ENCODE measurements around the gene PAGE2B. TPM values are rescaled to one million over a fixed set of nuclear protein-coding genes. Genes with fewer than 3 reads are reported as not detected.

The PAGE2B gene, protein sequence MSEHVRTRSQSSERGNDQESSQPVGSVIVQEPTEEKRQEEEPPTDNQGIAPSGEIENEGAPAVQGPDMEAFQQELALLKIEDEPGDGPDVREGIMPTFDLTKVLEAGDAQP
- total RNA-seq, result not detected
- 1 to 10 TPM in 1 of 3 donors, not detected in 2; 3.7 TPM for polyA plus RNA-seq
- long read RNA-seq, donor 1, result 0 reads
- long read RNA-seq, donor 2, result 0 reads
- long read RNA-seq, donor 3, result 0 reads
- long read RNA-seq, donor 4, result 0 reads
- long read RNA-seq, donor 5, result 0 reads
- long read RNA-seq, donor 6, result 0 reads
- long read RNA-seq, donor 7, result 0 reads
- long read RNA-seq, donor 8, result 0 reads
- long read RNA-seq, donor 9, result 0 reads
- long read RNA-seq, donor 10, result 0 reads

DNA sequence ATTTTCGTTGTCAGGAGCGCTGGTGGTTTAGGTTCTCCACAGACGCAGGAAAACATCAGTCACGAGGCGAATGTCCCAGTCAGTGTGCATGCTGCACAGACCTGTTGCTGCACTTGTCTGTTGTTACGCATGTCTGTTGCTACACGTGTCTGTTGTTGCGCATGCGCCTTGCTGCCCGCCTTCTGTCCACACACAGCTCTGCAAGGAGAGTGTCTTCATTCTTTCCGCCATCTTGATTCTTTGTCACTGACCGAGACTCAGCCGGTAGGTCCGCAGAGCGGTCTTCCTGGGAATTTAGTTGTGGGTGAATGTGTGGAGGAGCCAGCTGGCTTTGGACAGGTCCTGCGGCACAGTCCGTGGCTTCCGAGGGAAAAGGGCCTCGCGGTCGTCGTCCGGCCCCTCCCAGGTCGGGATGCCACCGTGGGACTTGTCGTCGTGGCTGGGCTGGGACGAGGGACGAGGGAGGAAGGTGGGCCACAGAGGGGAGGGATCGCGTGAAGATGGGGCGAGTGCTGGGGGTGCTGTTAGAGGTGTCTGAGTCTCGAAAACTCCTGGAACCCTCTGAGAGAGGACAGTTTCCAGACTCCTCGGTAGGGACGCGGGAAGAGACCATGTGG, at the start of gene PAGE2B:
Gene PAGE2B, plus strand, starts transcription at position 180 of the 617 bp plus-strand sequence. CDS start 1,012 bp downstream, outside the sequence.
- H3K27me3 ChIP-seq, result peaks cover 0 to 4% (median 0%) of the 10 kb centered on the region in 3 donors
- no peak for DNase-seq
- no peaks in the 10 kb centered on the region for H3K4me1 ChIP-seq
- H3K36me3 ChIP-seq, result no peaks in the 10 kb centered on the region
- H3K9me3 ChIP-seq, result no peaks in the 10 kb centered on the region
- no peak for TF ChIP-seq POLR2AphosphoS5 (IDR thresholded peaks at IDR 0.05)
- TF ChIP-seq EP300 (IDR thresholded peaks at IDR 0.05), result no peak
- TF ChIP-seq CTCF (IDR thresholded peaks at IDR 0.05), result no peak
- TF ChIP-seq POLR2A (IDR thresholded peaks at IDR 0.05), result no peak
- no peak within 1 kb of the TSS for H3K4me3 ChIP-seq
- no peak within 1 kb of the TSS for H3K27ac ChIP-seq
- WGBS, 5 donors, result 84 to 93% (median 92%) methylated on average over 24 to 36 of the region's 36 CpGs
- intact Hi-C loops (cut with DNase I; ENCODE audit: low total_unique reads), result no loop called here

DNA sequence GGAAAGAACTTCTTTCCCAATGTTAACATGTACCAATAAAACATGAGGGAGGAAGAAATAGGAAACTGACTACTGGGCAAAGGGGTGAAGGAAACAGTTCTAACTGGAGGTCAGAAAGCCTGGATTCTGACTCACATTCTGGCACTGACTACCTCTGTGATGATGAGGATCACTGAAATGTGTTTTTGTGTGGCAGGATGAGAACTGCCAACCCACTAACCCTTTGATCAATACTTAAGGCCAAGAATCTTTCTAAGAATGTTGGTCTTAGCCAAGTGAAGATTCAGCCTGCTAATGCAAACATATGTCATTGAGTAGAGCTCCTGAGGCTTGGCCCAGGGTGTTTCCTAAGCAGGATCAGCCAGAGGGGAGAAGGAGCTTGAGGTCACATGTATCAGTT, 48.7 kb upstream of the PAGE2B start:
- Histone ChIP-seq H3K4me3 (no peak overlapping the region), H3K27me3 (peaks cover 0 to 10% (median 0%) of the 10 kb centered on the region in 3 donors), H3K36me3 (no peaks in the 10 kb centered on the region), H3K9me3 (no peaks in the 10 kb centered on the region), H3K27ac (no peak overlapping the region), H3K4me1 (no peaks in the 10 kb centered on the region)
- intact Hi-C loops (cut with DNase I; ENCODE audit: low total_unique reads), result no loop called here
- TF ChIP-seq POLR2A (IDR thresholded peaks at IDR 0.05) (no peak), EP300 (IDR thresholded peaks at IDR 0.05) (no peak), CTCF (IDR thresholded peaks at IDR 0.05) (no peak), POLR2AphosphoS5 (IDR thresholded peaks at IDR 0.05) (no peak)
- no peak for DNase-seq

DNA sequence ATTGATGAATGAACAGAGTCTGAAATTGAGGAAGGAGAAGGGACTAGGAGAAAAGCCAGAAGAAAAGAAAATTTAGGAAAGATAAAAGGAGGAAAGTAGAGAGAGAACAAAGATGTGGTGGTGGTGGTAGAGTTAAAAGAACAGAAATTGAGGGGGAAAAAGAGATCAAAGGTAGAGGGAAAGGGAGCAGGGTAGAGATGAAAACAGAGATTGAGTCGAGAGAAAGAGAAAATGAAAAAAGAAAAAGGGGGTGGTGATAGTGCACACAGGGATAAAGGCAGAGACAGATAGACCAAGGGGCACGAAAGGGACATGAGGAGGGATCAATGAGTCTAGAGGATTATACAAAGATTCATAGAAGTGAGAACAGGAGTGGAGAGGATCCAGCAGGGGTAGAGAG, 48.0 kb upstream of the PAGE2B start:
- TF ChIP-seq POLR2A (IDR thresholded peaks at IDR 0.05) (no peak), POLR2AphosphoS5 (IDR thresholded peaks at IDR 0.05) (no peak), CTCF (IDR thresholded peaks at IDR 0.05) (no peak), EP300 (IDR thresholded peaks at IDR 0.05) (no peak)
- 38 to 79% (median 62%) methylated on average over 2 of the region's 2 CpGs for WGBS, 5 donors
- no peaks in the 10 kb centered on the region for H3K36me3 ChIP-seq
- H3K27ac ChIP-seq, result no peak overlapping the region
- DNase-seq, result no peak
- no peaks in the 10 kb centered on the region for H3K4me1 ChIP-seq
- H3K27me3 ChIP-seq, result peaks cover 0 to 10% (median 0%) of the 10 kb centered on the region in 3 donors
- H3K4me3 ChIP-seq, result no peak overlapping the region
- intact Hi-C loops (cut with DNase I; ENCODE audit: low total_unique reads), result no loop called here
- H3K9me3 ChIP-seq, result no peaks in the 10 kb centered on the region

- Histone ChIP-seq H3K4me1 (no peaks in the 10 kb centered on the region), H3K4me3 (no peak overlapping the region), H3K27me3 (peaks cover 0 to 10% (median 0%) of the 10 kb centered on the region in 3 donors), H3K27ac (no peak overlapping the region), H3K9me3 (no peaks in the 10 kb centered on the region), H3K36me3 (no peaks in the 10 kb centered on the region)
- intact Hi-C loops (cut with DNase I; ENCODE audit: low total_unique reads), result no loop called here
- TF ChIP-seq EP300 (IDR thresholded peaks at IDR 0.05) (no peak), POLR2AphosphoS5 (IDR thresholded peaks at IDR 0.05) (no peak), CTCF (IDR thresholded peaks at IDR 0.05) (no peak), POLR2A (IDR thresholded peaks at IDR 0.05) (no peak)
- no peak for DNase-seq
- 52 to 81% (median 79%) methylated on average over 4 of the region's 4 CpGs for WGBS, 5 donors
Measured at GRCh38 chrX:55028040-55028439, 46.8 kb upstream of the PAGE2B start.
